HL-60/S4 (cell line): ENCODE data around the gene TMEM272.

Experiments used
- in situ Hi-C: fragments of 300-500 bp; cut with MboI; formaldehyde crosslinking; loops from 2 replicates; pipeline ENCODE4 v1.14.3; 2022; ENCODE audit warnings: low sequenced_read_pairs

The TMEM272 gene

GRCh38 chr13:51784097-51784496, 60.9 kb downstream of the TMEM272 start:
- in situ Hi-C loops = no loop called here

GRCh38 chr13:51783428-51784094, 61.4 kb downstream of the TMEM272 start:
- in situ Hi-C loops = no loop called here

GRCh38 chr13:51782026-51782710, 62.8 kb downstream of the TMEM272 start:
- in situ Hi-C loops = no loop called here

GRCh38 chr13:51781246-51782022, 63.5 kb downstream of the TMEM272 start:
- in situ Hi-C loops = no loop called here

GRCh38 chr13:51780099-51780498, 64.9 kb downstream of the TMEM272 start:
- in situ Hi-C loops = no loop called here

- in situ Hi-C loops = no loop called here
Observed at GRCh38 chr13:51778392-51778791, 66.6 kb downstream of the TMEM272 start.

GRCh38 chr13:51777921-51778320, 67.1 kb downstream of the TMEM272 start:
- in situ Hi-C loops = no loop called here

GRCh38 chr13:51776179-51776578, 68.8 kb downstream of the TMEM272 start:
- in situ Hi-C loops = no loop called here

- in situ Hi-C loops = no loop called here
Observed at GRCh38 chr13:51773515-51773914, 71.5 kb downstream of the TMEM272 start.

GRCh38 chr13:51772781-51773180, 72.2 kb downstream of the TMEM272 start:
- in situ Hi-C loops = no loop called here

GRCh38 chr13:51772105-51772455, 72.9 kb downstream of the TMEM272 start:
- in situ Hi-C loops = no loop called here

- in situ Hi-C loops = no loop called here
Observed at GRCh38 chr13:51771418-51772104, 73.4 kb downstream of the TMEM272 start.

- in situ Hi-C loops = no loop called here
Observed at GRCh38 chr13:51770681-51771417, 74.1 kb downstream of the TMEM272 start.

- in situ Hi-C loops = no loop called here
Observed at GRCh38 chr13:51770160-51770559, 74.8 kb downstream of the TMEM272 start.

GRCh38 chr13:51769455-51770127, 75.4 kb downstream of the TMEM272 start:
- in situ Hi-C loops = no loop called here

- in situ Hi-C loops = no loop called here
Observed at GRCh38 chr13:51768976-51769375, 76.0 kb downstream of the TMEM272 start.

- in situ Hi-C loops = no loop called here
Observed at GRCh38 chr13:51768378-51768921, 76.5 kb downstream of the TMEM272 start.

- in situ Hi-C loops = no loop called here
Observed at GRCh38 chr13:51767100-51767499, 77.9 kb downstream of the TMEM272 start.

- in situ Hi-C loops = no loop called here
Observed at GRCh38 chr13:51765142-51765515, 79.8 kb downstream of the TMEM272 start.
